ENCODE data around the gene ADCY9. TPM values are rescaled to one million over a fixed set of nuclear protein-coding genes. Genes with fewer than 3 reads are reported as not detected.

The ADCY9 gene
- total RNA-seq, 1 experiment from 2014 or later: 7.8 TPM

GRCh38 chr16:3912897-3913296 lies 203.3 kb downstream of the ADCY9 start:
- no peak for DNase-seq (ENCODE audit: low read depth)

Other genes with a start within 250 kb of the ADCY9 start
- 6.5 and 6.8 TPM in 2 replicates for gene CREBBP, start 235.7 kb downstream of the ADCY9 start, total RNA-seq (2014; rRNA removed; shearing (Covaris generic))
- gene SRL, start 125.6 kb upstream of the ADCY9 start, total RNA-seq (2014; rRNA removed; shearing (Covaris generic)): under 0.01 TPM in 1 of 2 replicates, not detected in the other
- gene TFAP4, start 156.6 kb upstream of the ADCY9 start, total RNA-seq (2014; rRNA removed; shearing (Covaris generic)): 5.9 and 6.6 TPM in 2 replicates
- 0.24 and 0.49 TPM in 2 replicates for gene GLIS2, start 199.6 kb upstream of the ADCY9 start, total RNA-seq (2014; rRNA removed; shearing (Covaris generic))
- gene PAM16, start 234.9 kb upstream of the ADCY9 start, total RNA-seq (2014; rRNA removed; shearing (Covaris generic)): 25.8 and 46.3 TPM in 2 replicates

Data from RPMI7951 (cell line).